ENCODE data around the gene ZNF574.
A peak's percentile ranks its signal among the peaks of the same experiment; 100 is the strongest.

Gene ZNF574

DNA sequence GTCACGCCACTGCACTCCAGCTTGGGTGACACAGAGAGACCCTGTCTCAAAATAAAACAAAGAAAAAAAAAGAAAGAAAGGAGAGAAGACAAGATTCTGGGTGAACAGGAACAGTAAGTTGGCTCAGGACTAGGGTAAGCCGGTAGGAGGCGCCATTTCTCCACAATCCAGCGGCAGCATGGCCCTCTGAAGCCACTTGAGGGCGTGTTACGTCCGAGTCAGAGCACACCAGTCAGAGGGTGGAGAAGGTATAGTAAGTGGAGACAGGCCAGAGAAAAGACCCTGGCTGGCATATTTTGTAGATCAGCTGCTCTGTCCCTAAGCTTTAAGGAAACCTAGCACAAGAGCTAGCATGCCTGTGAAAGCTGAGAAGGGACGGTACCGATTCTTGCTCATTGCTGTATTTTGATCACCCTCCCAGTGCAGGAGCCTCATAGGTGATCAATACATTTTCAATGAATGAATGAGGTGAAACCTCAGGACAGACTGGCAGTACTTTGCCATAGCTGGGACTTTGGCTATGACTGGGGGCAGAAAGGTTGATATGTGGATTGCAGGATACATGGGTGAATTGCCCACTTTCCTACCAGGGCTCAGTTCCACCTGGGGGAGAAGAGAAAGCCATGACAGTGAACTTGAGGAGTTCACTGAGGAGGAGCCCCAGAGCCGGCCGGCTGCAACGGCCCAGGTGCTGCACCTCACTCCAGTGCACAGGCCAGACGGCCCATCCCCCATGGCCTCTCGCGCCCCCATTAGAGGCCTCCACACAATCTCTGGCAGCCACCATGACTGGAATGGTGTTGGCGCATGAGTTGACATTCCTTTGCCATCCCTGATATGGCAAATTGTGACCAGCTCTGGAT, 32.8 kb downstream of the ZNF574 start:
- peak; percentile 86 for DNase-seq

GRCh38 chr19:42109896-42110295, 33.9 kb downstream of the ZNF574 start:
- DNase-seq, result no peak

- DNase-seq, result no peak
Observed at GRCh38 chr19:42110658-42111057, 34.7 kb downstream of the ZNF574 start.

- DNase-seq, result no peak
Observed at GRCh38 chr19:42111384-42111783, 35.4 kb downstream of the ZNF574 start.

DNA sequence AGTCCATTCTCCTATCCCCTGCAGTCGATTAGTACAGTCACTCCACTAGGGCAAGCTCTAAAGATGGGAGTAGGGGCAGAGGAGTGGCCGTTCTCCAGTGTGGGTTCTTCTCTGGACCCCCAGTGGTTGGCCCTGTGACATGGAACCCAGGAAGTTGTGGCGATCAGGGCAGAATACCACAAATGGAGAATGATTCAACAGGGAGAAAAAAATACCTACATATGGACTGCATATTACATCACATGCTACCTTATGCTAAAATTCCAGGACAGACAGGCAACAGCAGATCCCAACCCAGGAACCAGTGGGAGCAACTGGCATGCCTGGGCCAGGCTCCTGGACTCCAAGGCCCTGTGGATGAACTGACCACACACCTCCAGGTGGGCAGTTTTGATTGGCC, 35.8 kb downstream of the ZNF574 start:
- DNase-seq, result no peak

DNA sequence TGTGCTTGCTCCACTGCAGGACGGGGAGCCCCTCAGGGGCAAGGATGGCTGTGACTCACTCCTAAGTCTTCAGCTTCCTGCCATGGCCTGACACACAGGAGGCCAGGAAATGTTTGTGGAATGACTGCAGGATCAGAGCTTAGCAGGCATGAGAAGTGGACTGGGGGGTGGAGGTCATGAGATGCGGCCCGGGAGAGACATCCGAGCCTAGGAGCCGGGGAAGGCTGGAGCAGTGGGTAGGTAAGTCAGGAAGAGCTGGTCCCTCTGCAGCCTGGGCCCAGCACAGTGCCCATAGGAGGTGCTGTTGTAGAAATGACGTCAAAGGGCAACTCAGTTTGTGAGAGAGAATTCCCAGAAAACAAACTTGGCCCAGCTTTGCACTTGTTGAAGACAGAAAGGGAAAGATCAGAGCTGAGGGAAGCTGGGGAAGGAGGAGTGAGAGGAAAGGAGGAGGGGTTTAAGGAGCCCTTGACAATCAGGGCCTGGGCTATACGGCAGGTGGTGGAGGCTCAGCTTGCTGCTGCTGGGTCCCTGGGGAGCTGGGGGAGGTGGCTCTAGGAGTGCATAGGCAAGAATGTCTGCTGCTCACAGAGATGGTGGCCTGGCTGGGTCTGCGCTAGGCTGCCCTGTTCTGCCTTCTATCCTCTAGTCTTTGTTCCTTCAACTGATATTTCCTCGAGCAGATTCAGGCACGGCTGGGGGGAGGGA, 37.8 kb downstream of the ZNF574 start:
- peak; percentile 69 for DNase-seq

GRCh38 chr19:42114412-42114811, 38.4 kb downstream of the ZNF574 start:
- peak; percentile 28 for DNase-seq

GRCh38 chr19:42115219-42115618, 39.3 kb downstream of the ZNF574 start:
- DNase-seq, result no peak

DNA sequence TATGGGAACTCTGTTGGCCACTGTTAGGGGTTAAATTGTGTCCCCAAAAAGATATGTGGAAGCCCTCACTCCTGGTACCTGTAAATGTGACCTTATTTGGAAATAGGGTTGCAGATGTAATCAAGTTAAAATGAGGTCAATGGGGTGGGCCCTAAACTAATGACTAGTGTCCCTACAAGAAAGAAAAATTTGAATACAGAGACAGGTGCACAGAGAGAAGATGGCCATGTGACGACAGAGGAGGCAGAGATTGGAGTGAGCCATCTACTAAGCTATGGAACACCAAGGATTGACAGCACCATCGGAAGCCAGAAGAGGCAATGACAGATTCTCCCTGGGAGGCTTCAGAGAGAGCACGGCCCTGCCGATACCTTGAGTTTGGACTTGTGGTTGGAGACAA, 39.7 kb downstream of the ZNF574 start:
- no peak for DNase-seq

DNA sequence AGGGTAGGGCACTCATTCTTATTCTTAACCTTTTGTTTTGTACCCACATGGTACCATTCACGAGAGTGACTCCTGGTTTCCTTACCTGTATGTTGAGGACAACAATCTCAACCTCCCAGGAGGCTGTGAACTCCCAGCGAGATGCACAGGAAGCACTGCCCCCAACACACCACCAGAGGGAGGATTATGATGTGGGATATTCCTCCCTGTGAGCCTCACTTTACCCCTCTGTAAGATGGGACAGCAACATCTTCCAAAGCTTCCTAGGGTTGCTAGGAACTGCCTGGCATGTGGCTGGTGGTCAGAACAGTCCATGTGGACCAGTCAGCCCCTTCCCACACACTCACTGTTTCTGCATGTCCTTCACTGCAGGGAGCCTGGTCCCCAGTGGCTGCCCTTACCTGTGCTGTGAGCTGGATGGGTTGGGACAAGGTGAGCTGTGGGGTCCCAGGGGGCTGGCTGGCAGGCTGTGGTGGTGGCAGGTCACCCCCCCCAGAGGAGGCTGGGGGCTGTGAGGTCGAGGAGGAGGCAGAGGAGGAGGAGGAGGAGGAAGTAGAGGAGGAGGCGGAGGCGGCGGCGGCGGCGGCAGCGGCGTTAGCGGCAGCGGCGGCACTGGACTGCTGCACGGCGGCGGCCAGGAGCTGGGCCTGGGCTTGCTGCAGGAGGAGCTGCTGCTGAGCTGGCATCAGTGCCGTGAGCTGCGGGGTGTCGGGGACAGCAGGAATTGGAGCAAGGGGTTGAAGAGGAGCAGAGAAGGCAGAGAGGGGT, 40.5 kb downstream of the ZNF574 start:
- no peak for DNase-seq

DNA sequence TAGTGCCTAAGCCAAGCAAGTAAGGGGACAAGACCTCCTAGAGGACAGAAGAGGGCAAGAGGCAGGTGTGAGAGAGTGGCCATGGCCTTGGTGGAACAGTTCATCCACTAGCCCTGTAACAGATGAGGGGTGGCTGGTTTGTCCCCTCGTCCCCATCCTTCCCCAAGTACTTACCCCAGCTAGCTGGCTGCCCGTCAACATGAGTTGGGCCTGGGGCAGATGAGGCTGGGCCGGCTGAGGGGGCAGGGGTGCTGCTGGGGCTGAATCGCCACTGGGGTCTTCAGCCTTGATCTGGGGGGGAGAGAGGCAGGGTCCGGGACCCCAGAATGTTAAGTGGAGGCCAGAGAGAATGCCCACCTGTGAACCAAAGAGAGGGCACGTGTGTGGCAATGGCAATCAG, 41.1 kb downstream of the ZNF574 start:
- DNase-seq, result no peak

- no peak for DNase-seq
Observed at GRCh38 chr19:42120276-42120980, 44.5 kb downstream of the ZNF574 start.

DNA sequence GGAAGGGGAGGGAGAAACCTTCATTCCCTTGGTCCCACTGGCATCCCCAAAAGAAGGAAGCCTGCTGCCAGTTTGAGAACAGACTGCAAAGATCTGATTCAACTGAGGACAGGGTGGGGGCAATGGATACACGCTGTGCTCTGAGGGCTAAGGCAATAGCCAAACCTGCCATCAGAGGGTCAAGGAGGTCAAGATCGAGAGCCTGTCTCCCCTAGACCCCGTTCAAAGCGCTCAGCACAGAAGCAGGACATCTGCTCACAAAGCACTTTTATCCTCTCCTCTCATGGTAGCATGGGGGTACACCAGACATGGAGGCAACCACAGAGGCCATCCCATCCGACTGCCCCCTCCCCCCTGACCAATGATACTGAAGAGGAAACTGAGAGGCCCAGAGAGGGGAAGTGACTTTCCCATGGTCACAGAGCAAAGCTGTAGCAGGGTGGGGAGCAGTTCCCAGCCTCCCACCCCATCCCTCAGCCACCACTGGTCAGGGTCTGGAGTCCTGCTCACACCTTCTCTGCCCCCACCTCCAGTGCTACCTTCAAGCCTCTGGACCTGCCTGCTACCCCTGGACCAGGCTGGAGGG, 45.2 kb downstream of the ZNF574 start:
- DNase-seq, result peak; percentile 37

DNA sequence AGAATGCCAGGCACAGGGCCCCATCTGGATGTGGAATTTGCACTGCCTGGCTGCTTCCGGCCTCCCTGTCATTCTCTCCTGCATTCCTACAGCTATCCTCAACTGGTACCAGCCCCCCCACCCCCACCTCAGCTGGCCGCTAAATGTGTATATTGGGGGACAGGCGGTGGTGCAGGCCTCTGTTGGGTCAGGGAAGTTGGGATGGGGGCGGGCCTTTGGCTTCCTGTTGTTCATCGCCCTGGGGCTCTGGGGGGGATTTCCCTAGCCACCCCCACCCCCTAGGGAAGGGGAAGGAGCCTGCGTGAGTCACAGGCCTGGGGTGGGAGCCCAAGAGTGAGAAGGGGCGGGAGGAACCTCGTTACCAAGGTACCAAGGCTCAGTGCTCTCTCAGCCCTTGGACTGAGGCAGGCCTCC, 45.7 kb downstream of the ZNF574 start:
- DNase-seq, result peak; percentile 90

DNA sequence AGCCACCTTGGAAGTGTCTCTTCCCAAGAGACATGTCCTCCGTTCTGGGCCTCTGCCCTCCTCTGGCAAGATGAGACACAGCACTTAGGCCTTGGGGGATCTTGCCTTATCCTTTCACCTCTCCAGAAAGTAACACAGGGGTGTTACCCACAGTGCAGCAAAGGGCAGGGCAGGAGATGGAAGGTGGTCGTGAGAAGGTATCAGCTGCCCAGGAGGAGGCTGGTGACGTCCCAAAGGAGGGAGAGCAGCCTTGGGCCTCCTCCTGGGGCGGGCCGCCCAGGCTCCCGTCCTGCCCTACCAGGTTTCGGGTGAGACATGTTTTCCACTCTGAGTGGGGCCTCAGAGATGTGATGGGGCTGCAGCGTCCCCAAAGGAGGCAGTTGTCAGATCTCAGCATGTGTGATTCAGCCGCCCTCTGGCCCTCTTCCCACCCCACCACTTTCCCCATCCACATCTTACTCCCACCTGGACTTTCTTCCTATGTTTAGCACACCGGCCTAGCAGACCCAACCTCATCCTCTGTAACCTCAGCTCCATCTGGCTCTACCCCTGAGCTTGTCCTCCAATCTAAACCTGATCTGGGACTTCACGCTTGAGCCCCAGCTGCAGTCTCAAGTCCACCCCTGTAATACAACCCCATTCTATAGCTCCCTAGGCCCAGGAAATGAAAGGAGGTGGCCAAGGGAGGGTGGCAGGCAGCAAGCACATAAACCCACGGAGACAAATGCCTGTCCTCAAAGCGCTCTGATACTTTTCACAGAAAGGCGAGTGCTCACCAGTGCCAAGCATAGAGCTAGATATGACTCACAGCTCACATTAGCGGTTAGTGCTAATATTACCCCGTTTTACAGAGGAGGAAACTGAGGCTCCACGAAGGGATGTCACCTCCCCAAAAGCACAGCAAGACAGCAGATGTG, 47.0 kb downstream of the ZNF574 start:
- DNase-seq, result no peak

GRCh38 chr19:42123765-42124164, 47.8 kb downstream of the ZNF574 start:
- DNase-seq, result no peak

GRCh38 chr19:42124386-42124901, 48.5 kb downstream of the ZNF574 start:
- DNase-seq, result no peak

DNA sequence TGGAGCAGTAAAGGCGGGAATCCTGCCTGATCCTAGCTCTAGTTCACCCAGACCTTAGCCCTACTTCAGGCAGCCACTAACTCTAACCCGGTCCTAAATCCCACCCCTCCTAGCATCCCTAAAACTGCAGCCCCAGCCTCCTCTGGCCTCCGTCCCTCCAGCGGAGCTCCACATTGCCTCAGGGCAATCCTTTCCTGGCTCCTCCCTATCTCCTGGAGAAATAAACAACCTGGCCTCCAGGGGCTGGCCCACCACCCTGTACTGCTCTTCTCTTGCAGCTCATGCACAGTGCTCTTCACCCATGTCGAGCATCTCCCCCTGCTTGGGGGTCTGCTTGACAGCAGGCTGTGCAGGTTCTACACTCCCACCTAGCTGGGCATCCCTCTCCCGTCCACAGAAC, 49.6 kb downstream of the ZNF574 start:
- DNase-seq, result no peak

DNA sequence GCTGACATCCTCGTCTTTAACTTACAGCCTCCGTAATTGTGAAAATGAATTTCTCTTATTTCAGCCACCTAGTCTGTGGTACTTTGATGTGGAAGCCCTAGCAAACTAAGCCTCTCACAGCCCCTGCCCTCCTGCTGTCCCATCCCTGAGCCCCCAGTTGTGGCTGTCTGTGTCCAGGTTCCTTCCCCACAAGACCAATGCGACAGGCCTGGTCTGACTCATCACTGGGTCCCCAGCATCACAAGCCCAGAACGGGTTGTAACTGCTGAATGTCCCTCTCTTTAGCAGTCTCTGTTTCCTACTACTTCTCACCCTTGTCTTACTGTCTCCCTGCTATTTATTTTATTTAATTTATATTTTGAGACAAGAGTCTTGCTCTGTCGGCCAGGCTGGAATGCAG, 50.6 kb downstream of the ZNF574 start:
- DNase-seq, result no peak

- peak; percentile 80 for DNase-seq
Observed at GRCh38 chr19:42129399-42130253, 53.7 kb downstream of the ZNF574 start.
